Omental fat pad (tissue), 4 donors: Measurements from ENCODE around the gene CAD. TPM values are rescaled to one million over a fixed set of nuclear protein-coding genes. Genes with fewer than 3 reads are reported as not detected.

ENCODE experiments used
- ATAC-seq: fragments of 150-250 bp; one replicate; pipeline ENCODE4 v1.9.1; 2016; ENCODE audit warnings: mild to moderate bottlenecking, moderate library complexity; ENCODE audit not compliant: low FRiP score
- DNase-seq: peaks from one replicate; pipeline ENCODE4 v3.0.0-alpha.2; 2019; ENCODE audit warnings: low spot score
- total RNA-seq, 4 donors: library from RNA; depleted of rRNA; stranded (reverse); fragments of >200 nt; gene quantifications; one replicate each; pipeline ENCODE4 v1.1.0, GENCODE V29; 2016
- TF ChIP-seq, protein P1 (sequence below), 3 donors: fragments of 450-650 bp; IDR thresholded peaks; one replicate each; pipeline ENCODE4 v1.5.1; 2016 to 2017; ENCODE audit warnings: antibody characterized with exemption in 3 of 3, mild to moderate bottlenecking in 3 of 3, moderate library complexity in 2 of 3

The CAD gene
- total RNA-seq, 4 donors from 2014 or later: 14.6 to 29.3 (median 24.7) TPM

DNA sequence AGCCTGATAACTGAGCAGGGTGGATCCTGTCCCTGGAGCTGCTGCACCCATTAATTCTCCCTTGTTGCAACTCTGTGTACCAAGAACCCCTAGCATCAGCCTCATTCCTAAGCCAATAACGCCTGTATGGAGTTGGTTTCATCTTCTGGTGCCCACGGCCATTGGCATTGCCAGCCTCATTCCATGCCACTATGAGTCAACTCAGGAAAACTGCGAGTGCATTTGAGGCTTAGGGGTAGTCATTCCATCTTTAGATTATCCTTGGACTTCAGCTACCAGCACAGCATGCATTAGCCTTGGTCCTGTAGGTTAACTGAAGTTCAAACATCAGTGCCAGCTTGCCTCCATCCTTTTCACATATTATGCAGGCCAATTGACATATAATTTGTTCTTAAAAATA, 63.7 kb downstream of the CAD start:
- no peak for ATAC-seq
- no peak for DNase-seq
- TF ChIP-seq, protein P1, sequence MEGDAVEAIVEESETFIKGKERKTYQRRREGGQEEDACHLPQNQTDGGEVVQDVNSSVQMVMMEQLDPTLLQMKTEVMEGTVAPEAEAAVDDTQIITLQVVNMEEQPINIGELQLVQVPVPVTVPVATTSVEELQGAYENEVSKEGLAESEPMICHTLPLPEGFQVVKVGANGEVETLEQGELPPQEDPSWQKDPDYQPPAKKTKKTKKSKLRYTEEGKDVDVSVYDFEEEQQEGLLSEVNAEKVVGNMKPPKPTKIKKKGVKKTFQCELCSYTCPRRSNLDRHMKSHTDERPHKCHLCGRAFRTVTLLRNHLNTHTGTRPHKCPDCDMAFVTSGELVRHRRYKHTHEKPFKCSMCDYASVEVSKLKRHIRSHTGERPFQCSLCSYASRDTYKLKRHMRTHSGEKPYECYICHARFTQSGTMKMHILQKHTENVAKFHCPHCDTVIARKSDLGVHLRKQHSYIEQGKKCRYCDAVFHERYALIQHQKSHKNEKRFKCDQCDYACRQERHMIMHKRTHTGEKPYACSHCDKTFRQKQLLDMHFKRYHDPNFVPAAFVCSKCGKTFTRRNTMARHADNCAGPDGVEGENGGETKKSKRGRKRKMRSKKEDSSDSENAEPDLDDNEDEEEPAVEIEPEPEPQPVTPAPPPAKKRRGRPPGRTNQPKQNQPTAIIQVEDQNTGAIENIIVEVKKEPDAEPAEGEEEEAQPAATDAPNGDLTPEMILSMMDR (IDR thresholded peaks at IDR 0.05): no peak

DNA sequence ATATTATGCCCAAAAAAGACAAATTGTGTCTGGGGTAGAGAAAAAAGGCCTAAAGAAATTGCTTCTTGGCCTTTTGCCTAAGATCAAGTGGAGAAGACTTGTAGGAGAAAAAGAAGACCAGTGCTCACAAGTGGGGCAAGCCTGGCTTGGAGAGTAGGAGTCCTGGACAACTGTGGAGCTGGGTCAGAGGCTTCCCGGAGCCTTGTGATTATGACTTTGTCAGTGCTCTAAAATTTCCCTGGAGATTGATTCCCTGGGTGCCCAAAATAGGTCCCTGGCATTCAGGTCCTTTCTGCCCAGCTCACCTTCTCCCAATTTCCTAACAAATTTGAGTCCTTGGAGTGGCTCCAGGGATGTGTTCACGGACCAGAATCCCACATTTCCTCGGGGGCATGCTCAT, 64.3 kb downstream of the CAD start:
- DNase-seq (no peak), ATAC-seq (no peak)
- TF ChIP-seq, protein P1 (IDR thresholded peaks at IDR 0.05): no peak

DNA sequence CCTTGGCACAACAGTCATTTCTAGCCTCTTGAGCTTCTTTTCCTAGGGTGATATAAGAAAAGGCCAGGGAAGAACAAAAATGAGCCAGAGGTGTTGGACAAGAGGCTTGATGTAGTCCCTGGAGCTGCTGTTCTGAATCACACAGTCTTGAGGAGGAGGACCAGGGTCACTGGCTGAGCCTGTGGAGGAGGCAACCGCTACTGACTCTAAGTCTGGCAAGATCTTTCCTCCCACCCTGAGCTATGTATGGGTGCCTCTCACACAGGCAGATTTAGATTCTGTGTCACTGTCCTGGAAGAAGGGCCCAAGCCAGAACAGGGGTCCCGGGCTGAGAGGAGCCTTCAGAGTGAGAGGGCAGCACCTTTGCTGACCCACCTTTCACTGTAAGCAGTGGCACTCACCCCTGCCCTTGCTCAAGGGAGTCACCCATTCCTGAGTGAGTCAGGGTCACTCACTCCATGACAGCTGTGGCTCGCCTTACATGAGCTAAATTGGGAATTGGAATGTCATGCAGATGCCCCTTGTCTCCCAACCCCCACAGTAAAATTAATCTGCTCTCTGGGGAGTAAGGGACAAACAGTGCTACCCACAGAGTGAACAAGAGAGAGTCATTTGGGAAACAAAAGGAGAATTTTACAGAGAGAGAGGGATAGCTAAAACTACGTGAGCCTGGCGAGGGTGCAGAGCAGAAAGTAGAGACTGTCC, 64.8 kb downstream of the CAD start, which contains the start of gene TRIM54:
TRIM54 (plus strand) TSS at position 575 of the 705 bp plus-strand sequence. CDS start 303 bp downstream, outside the sequence.
- TF ChIP-seq, protein P1 (IDR thresholded peaks at IDR 0.05): no peak
- DNase-seq (no peak), ATAC-seq (no peak)

DNA sequence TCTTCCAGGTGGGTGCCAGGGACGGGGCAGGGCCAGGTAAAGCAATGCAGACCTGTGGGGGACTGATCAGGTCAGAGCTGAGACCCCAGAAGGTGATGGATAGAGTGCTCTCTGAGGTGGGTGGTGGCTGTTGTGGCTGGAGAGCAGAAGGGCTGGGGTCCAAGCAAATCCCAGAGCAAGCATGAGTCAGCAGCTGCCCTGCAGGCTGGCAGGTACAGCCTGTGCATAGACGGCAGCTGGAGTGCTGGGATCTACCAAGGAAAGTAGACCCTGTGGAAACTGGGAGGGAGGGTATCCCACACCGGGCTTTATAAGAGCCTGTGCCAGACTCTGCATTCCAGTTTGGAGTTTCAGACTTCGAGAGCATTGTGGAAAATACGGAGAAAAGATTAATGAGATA, 65.7 kb downstream of the CAD start:
- ATAC-seq (no peak), DNase-seq (no peak)
- TF ChIP-seq, protein P1 (IDR thresholded peaks at IDR 0.05): no peak

DNA sequence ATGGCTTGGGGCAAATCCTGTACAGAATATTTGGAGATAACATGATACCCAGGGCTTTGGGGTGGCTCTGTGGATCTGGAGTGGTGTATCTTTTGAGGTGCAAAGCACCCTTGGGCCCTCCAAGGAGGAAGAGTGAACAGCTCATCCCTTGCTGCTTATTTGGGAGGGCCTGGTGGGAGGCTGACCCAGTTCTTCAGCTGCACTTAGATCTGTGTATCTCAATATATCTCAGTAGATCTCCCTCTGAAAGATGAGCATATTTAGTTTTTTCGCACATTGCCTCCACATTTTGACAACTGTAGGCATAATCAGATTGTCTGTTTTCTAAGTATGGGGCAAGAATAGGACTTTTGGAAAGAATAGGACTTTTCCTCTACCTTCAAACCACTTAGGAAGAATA, 67.8 kb downstream of the CAD start:
- TF ChIP-seq, protein P1 (IDR thresholded peaks at IDR 0.05): no peak
- no peak for DNase-seq
- no peak for ATAC-seq

DNA sequence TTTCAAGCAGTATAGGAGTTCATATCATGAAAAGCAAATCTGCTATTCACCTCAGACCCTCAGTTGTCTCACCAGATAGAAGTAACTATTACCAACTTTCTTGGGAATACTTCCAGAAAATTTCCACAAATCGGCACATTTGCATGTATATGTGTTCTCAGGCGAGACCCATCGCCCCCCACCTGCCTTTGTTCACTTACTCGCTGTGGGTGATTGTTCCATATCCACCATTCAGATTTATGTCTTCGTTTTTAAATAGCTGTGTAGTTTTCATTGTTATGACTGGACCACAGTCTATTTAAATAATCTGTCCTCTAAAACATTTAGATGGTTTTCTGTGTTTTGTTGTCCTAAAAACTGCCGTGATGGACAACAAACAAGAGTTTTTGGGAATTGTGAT, 68.3 kb downstream of the CAD start:
- no peak for ATAC-seq
- DNase-seq: no peak
- TF ChIP-seq, protein P1 (IDR thresholded peaks at IDR 0.05): no peak

DNA sequence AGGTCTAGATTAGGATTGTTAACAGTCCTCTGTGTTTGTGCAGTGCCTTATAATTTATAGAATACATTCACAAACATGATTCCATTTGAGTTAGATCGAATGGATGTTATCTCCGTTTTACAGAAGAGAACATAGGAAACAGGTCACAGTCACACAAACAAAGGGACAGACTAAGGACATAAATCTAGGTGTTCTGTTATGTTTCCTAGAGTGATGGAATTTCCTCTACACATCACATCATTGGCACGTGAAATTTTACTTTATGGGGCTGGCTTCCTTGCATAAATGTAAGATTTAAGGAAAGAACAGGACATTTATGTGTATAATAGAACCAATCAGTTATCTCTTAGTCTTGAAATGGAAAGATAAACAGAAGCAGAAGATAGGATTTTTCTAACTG, 71.4 kb downstream of the CAD start:
- no peak for DNase-seq
- no peak for ATAC-seq
- TF ChIP-seq, protein P1 (IDR thresholded peaks at IDR 0.05): no peak
